Testis (tissue), 3 donors: ENCODE results near the gene LRMDA. TPM values are rescaled to one million over a fixed set of nuclear protein-coding genes. Genes with fewer than 3 reads are reported as not detected.

Source experiments
- DNase-seq: peaks from one replicate; pipeline ENCODE4 v3.0.0-alpha.2; 2019
- H3K27ac ChIP-seq, 2 donors: fragments of 200-600 bp; sonication (generic); one replicate each; pipeline ENCODE4 v1.5.1; 2019
- H3K27me3 ChIP-seq: fragments of 200-600 bp; sonication (generic); one replicate; pipeline ENCODE4 v1.5.1; 2019
- H3K36me3 ChIP-seq: fragments of 200-600 bp; sonication (generic); one replicate; pipeline ENCODE4 v1.5.1; 2017; ENCODE audit warnings: low read depth; ENCODE audit errors: missing control alignments
- H3K4me1 ChIP-seq: fragments of 200-600 bp; sonication (generic); one replicate; pipeline ENCODE4 v1.5.1; 2019
- H3K4me3 ChIP-seq, 2 donors: fragments of 200-600 bp; sonication (generic); one replicate each; pipeline ENCODE4 v1.5.1; 2017 to 2019
- H3K9me3 ChIP-seq: fragments of 200-600 bp; sonication (generic); one replicate; pipeline ENCODE4 v1.5.1; 2017
- POLR2A ChIP-seq: fragments of 450-650 bp; IDR thresholded peaks from one replicate; pipeline ENCODE4 v1.6.1; 2017; ENCODE audit warnings: antibody characterized with exemption, mild to moderate bottlenecking, moderate library complexity
- WGBS, 2 donors: methylation state at CpG; one replicate each; pipeline ENCODE4 v1.1.5; 2018; 5-methylcytosine and 5-hydroxymethylcytosine counted together
- intact Hi-C: fragments of 100-400 bp; cut with DNase I; formaldehyde crosslinking; loops from one replicate; pipeline ENCODE4 v1.15.1; 2023; ENCODE audit warnings: low total_unique reads
- polyA plus RNA-seq: library from polyadenylated mRNA; stranded (reverse); fragments of 350-450 nt; fragmentation: Illumina TruSeq; extraction: RNeasy Lipid Tissue Mini Kit (QIAGEN cat#74804); gene quantifications from one replicate; pipeline ENCODE4 v1.2.3, GENCODE V29; 2014; ENCODE audit warnings: low read depth, low replicate concordance; ENCODE audit not compliant: insufficient read depth
- total RNA-seq, 2 donors: library from RNA; depleted of rRNA; stranded (reverse); fragments of >200 nt; gene quantifications; one replicate each; pipeline ENCODE4 v1.2.3, GENCODE V29; 2016
- TF ChIP-seq, protein P1 (sequence below), 3 experiments: fragments of 450-650 bp in 2 of 3; fragments of 200-600 bp in 1 of 3; sonication (generic) in 1 of 3; IDR thresholded peaks; one replicate each; pipeline ENCODE4 v1.5.1; 2016 to 2019; ENCODE audit warnings: antibody characterized with exemption in 3 of 3, mild to moderate bottlenecking in 2 of 3, moderate library complexity in 1 of 3

The LRMDA gene
- total and polyA plus RNA-seq, 3 donors from 2014 or later, result 7.6 to 13.8 (median 10.6) TPM

DNA sequence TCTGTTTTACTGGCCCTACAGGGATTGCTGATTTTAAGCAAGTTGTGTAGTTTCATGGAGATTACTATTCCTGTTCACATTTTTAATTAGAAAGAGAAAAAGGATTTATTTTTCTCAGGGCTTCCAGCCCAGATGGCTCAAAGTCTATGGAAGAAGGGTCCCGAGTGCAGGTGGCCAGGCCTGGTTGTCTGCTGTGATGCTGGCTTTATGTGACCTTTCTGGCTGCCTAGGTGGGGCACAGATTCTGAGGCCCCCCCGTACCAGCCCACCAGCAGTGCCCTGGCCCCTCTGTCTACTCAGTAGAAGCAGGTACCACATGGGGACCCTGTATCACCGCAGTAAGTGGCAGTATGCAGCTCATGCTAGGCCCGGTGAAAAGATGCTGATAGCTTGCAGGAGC lies 426.5 kb downstream of the LRMDA start:
- DNase-seq, result no peak

DNA sequence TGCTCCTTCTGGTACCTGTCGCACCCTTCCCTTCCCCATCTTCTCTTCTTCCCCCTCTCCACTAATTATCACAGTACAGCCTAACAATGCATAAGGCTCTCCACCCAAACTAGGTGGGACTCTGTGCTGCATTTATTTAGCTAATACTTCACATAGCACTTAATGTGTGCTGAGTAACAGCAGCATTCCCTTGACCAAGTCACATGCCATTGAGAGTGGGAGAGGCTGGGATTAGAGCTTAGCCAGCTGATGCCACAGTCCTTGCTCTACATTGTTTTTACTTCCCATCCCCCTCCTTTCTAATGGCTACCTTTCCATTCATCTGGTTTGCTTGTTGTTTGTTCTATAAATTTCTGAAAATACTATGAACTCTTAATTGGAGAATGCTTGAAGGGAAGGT lies 426.9 kb downstream of the LRMDA start:
- TF ChIP-seq, protein P1, sequence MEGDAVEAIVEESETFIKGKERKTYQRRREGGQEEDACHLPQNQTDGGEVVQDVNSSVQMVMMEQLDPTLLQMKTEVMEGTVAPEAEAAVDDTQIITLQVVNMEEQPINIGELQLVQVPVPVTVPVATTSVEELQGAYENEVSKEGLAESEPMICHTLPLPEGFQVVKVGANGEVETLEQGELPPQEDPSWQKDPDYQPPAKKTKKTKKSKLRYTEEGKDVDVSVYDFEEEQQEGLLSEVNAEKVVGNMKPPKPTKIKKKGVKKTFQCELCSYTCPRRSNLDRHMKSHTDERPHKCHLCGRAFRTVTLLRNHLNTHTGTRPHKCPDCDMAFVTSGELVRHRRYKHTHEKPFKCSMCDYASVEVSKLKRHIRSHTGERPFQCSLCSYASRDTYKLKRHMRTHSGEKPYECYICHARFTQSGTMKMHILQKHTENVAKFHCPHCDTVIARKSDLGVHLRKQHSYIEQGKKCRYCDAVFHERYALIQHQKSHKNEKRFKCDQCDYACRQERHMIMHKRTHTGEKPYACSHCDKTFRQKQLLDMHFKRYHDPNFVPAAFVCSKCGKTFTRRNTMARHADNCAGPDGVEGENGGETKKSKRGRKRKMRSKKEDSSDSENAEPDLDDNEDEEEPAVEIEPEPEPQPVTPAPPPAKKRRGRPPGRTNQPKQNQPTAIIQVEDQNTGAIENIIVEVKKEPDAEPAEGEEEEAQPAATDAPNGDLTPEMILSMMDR (IDR thresholded peaks at IDR 0.05), result no peak
- TF ChIP-seq POLR2A, result no peak
- no peaks in the 10 kb centered on the region for H3K9me3 ChIP-seq
- no peak overlapping the region for H3K4me3 ChIP-seq
- intact Hi-C loops, result no loop called here
- no peak overlapping the region for H3K27ac ChIP-seq
- no peaks in the 10 kb centered on the region for H3K4me1 ChIP-seq
- no peaks in the 10 kb centered on the region for H3K27me3 ChIP-seq
- no peaks in the 10 kb centered on the region for H3K36me3 ChIP-seq
- no peak for DNase-seq
- 80 to 100% methylated on average over 1 of the region's 1 CpG for WGBS, 2 donors

More for the DNA sequence above, 426.5 kb downstream of the LRMDA start:
- H3K36me3 ChIP-seq, result no peaks in the 10 kb centered on the region
- no peaks in the 10 kb centered on the region for H3K9me3 ChIP-seq
- H3K27me3 ChIP-seq, result no peaks in the 10 kb centered on the region
- TF ChIP-seq, protein P1 (IDR thresholded peaks at IDR 0.05), result no peak
- no peak for TF ChIP-seq POLR2A
- no peaks in the 10 kb centered on the region for H3K4me1 ChIP-seq
- 89 to 98% methylated on average over 4 of the region's 4 CpGs for WGBS, 2 donors
- intact Hi-C loops, result no loop called here
- H3K27ac ChIP-seq, result no peak overlapping the region
- H3K4me3 ChIP-seq, result no peak overlapping the region

DNA sequence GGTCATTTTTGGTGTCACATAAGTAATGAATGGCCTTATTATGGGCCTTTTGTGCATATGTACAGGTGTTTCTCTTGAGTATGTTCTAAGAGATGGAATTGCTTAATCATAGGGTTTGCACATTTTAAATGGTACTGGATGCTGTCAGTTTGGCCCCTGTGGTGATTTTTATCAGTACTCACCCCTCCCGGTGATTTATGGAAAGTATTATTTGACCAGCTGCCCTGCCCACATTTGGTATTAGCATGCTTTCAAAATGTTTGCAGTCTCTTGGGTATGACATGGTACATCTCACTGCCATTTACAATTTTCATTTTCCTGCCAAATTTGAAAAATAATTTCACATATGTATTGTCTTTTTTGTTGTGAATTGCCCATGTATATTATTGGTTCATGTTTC lies 427.7 kb downstream of the LRMDA start:
- Histone ChIP-seq H3K4me3 (no peak overlapping the region), H3K36me3 (no peaks in the 10 kb centered on the region), H3K4me1 (no peaks in the 10 kb centered on the region), H3K9me3 (no peaks in the 10 kb centered on the region), H3K27me3 (no peaks in the 10 kb centered on the region), H3K27ac (no peak overlapping the region)
- TF ChIP-seq, protein P1 (IDR thresholded peaks at IDR 0.05), result no peak
- no peak for TF ChIP-seq POLR2A
- WGBS, 2 donors, result 52 to 97% methylated on average over 1 of the region's 1 CpG
- intact Hi-C loops, result no loop called here
- DNase-seq, result no peak

DNA sequence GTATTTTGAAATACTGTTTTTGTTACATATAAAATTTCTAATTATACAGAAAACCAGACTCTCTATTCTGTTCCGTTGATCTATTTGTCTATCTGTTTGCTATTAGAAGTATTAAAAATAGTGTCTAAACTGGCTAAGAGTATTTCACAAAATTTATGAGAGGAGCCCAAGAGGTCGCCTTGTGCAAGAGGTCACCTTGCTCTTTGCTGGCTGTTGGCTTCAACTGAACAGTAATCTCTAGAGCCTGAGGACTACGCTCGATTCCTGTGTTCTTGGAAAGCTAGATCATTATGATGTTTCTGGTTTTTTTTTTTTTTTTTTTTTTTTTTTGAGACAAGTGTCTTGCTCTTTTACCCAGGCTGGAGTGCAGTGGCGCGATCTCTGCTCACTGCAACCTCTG lies 428.6 kb downstream of the LRMDA start:
- TF ChIP-seq, protein P1 (IDR thresholded peaks at IDR 0.05), result no peak
- TF ChIP-seq POLR2A, result no peak
- Histone ChIP-seq H3K9me3 (no peaks in the 10 kb centered on the region), H3K27me3 (no peaks in the 10 kb centered on the region), H3K36me3 (no peaks in the 10 kb centered on the region), H3K4me3 (no peak overlapping the region), H3K4me1 (no peaks in the 10 kb centered on the region), H3K27ac (no peak overlapping the region)
- intact Hi-C loops, result no loop called here
- DNase-seq, result peak; percentile 30
- WGBS, 2 donors, result 68 to 70% methylated on average over 5 to 6 of the region's 6 CpGs

DNA sequence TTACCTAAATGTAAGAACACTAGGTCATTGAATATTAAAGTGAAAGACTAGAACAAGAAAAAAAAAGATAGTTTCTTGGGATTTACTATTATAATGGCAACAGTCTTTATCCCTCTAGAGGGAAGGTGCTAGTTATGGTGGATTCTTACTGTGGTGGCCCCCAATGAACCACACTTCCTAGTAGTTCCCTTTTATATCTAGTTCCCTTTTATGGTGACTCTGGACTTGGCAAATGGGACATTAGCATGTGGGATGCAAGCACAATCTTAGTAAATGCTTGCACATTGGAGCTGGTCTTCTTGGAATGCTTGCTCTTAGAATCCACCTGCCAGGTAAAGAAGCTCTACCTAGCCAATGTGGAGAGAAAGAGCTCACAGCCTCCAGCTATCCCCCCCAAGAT lies 430.2 kb downstream of the LRMDA start:
- TF ChIP-seq, protein P1 (IDR thresholded peaks at IDR 0.05), result no peak
- TF ChIP-seq POLR2A, result no peak
- no peaks in the 10 kb centered on the region for H3K4me1 ChIP-seq
- no peaks in the 10 kb centered on the region for H3K9me3 ChIP-seq
- H3K36me3 ChIP-seq, result no peaks in the 10 kb centered on the region
- H3K4me3 ChIP-seq, result no peak overlapping the region
- intact Hi-C loops, result no loop called here
- H3K27ac ChIP-seq, result no peak overlapping the region
- DNase-seq, result no peak
- no peaks in the 10 kb centered on the region for H3K27me3 ChIP-seq
